Panc1 (cell line): Measurements from ENCODE around the gene MPPED1. TPM values are rescaled to one million over a fixed set of nuclear protein-coding genes. Genes with fewer than 3 reads are reported as not detected.

Experiments used
- ATAC-seq: fragments of 200-7000 bp; cut with Tn5 transposase; 2 replicates; pipeline ENCODE4 v1.9.1; 2020; ENCODE audit warnings: mild to moderate bottlenecking, moderate library complexity
- BruUV-seq: library from RNA; stranded (reverse); fragments of 400-500 nt; replicated peaks from 2 replicates; lab custom pipeline; 2021; lab: Mats Ljungman, UMichigan
- CTCF ChIA-PET: fragments of 300-600 bp; sonication (Branson Sonifier 250); formaldehyde crosslinking; loops from one replicate; lab custom pipeline; 2022; ENCODE audit warnings: antibody characterized with exemption; lab: Charles Lee
- POLR2A ChIA-PET: fragments of 300-600 bp; sonication (Branson Sonifier 250); formaldehyde crosslinking; loops from one replicate; lab custom pipeline; 2022; ENCODE audit warnings: antibody characterized with exemption; lab: Charles Lee
- DNase-seq: peaks from one replicate; pipeline ENCODE4 v3.0.0-alpha.2; 2010; ENCODE audit warnings: low read depth, low spot score
- H3K27ac ChIP-seq: 2 replicates; pipeline ENCODE4 v1.5.1; 2011; ENCODE audit warnings: mild to moderate bottlenecking, low read length, inconsistent platforms
- H3K27me3 ChIP-seq: fragments of 200-500 bp; sonication (Bioruptor generic); 2 replicates; pipeline ENCODE4 v1.6.0; 2014; ENCODE audit warnings: low read length, inconsistent platforms; ENCODE audit not compliant: control insufficient read depth, insufficient read depth
- H3K36me3 ChIP-seq: fragments of 200-500 bp; sonication (Bioruptor generic); 2 replicates; pipeline ENCODE4 v1.5.1; 2014; ENCODE audit warnings: inconsistent platforms, mild to moderate bottlenecking, low read length, moderate library complexity; ENCODE audit not compliant: control insufficient read depth, insufficient read depth
- H3K4me1 ChIP-seq: 2 replicates; pipeline ENCODE4 v1.5.1; 2011; ENCODE audit warnings: inconsistent platforms, mild to moderate bottlenecking, low read length, moderate library complexity; ENCODE audit not compliant: control insufficient read depth, insufficient read depth
- H3K4me3 ChIP-seq, 2 experiments: 2 replicates each; pipeline ENCODE4 v1.5.1; 2011 to 2012; ENCODE audit warnings: low read depth in 2 of 2, low read length in 2 of 2, mild to moderate bottlenecking in 2 of 2, inconsistent platforms in 1 of 2, moderate library complexity in 1 of 2
- H3K9me3 ChIP-seq: fragments of 200-500 bp; sonication (Bioruptor generic); 2 replicates; pipeline ENCODE4 v1.5.1; 2014; ENCODE audit warnings: low read depth, mild to moderate bottlenecking, inconsistent platforms, low read length, moderate library complexity; ENCODE audit not compliant: control insufficient read depth, insufficient read depth
- CTCF ChIP-seq: fragments of 450-650 bp; IDR thresholded peaks from 2 replicates; pipeline ENCODE4 v1.5.1; 2017; ENCODE audit warnings: mild to moderate bottlenecking
- REST ChIP-seq, 2 experiments: IDR thresholded peaks; 2 replicates each; pipeline ENCODE4 v1.6.1; 2011 to 2012; ENCODE audit warnings: low read depth in 2 of 2, control low read depth in 1 of 2, low read length in 1 of 2, mild to moderate bottlenecking in 1 of 2, moderate library complexity in 1 of 2; ENCODE audit not compliant: insufficient read depth in 1 of 2
- SIN3A ChIP-seq: IDR thresholded peaks from 2 replicates; pipeline ENCODE4 v1.6.1; 2012; ENCODE audit warnings: low read depth, mild to moderate bottlenecking, low read length, moderate library complexity, borderline replicate concordance; ENCODE audit not compliant: insufficient read depth
- TCF7L2 ChIP-seq: IDR thresholded peaks from 2 replicates; pipeline ENCODE4 v1.6.1; 2011; ENCODE audit warnings: mild to moderate bottlenecking, low read depth, low read length, inconsistent platforms
- in situ Hi-C: cut with HindIII; loops from 2 replicates; pipeline ENCODE4 v1.10.0; 2016; ENCODE audit warnings: low sequenced_read_pairs, low pct_unique_long_range_greater_than_20kb
- intact Hi-C: fragments of 100-400 bp; cut with micrococcal nuclease; formaldehyde crosslinking; loops from one replicate; pipeline ENCODE4 v1.10.0; 2022; ENCODE audit not compliant: unreplicated experiment
- total RNA-seq: library from RNA; stranded (reverse); gene quantifications from one replicate; pipeline ENCODE4 v1.2.1, GENCODE V29; 2021; ENCODE audit not compliant: unreplicated experiment

Gene MPPED1
- total RNA-seq, 1 experiment from 2014 or later: not detected

GRCh38 chr22:43555561-43556515 is 144.0 kb downstream of the MPPED1 start:
- intact Hi-C loops: no loop called here
- ChIA-PET POLR2A (interaction anchor here (0.6 kb wide), 1 partner anchor 124 kb away, joined by 3 read pairs; no protein-coding TSS in a partner anchor), CTCF (no interaction called here)

More at GRCh38 chr22:43555561-43556515, 144.0 kb downstream of the MPPED1 start:
- H3K9me3 ChIP-seq: peaks cover 3% of the 10 kb centered on the region; the same call in 1 of the 2 replicates
- ATAC-seq (no peak), DNase-seq (no peak)
- H3K36me3 ChIP-seq: no peaks in the 10 kb centered on the region
- no TSS peak for BruUV-seq
- in situ Hi-C loops: no loop called here
- TF ChIP-seq TCF7L2 (no peak), REST (IDR thresholded peaks at IDR 0.05; ENCODE audit: insufficient read depth in 1 of 2, low read depth in 2 of 2, low read length in 1 of 2) (peak; percentile 11 to 40; a peak in 2 of 4 replicates), SIN3A (no peak), CTCF (no peak)
- H3K27ac ChIP-seq: no peak overlapping the region
- H3K4me3 ChIP-seq: no peak overlapping the region
- H3K4me1 ChIP-seq: no peaks in the 10 kb centered on the region
- H3K27me3 ChIP-seq: no peaks in the 10 kb centered on the region

Other genes with a start within 250 kb of the MPPED1 start
- 26.3 TPM for gene TTLL12, start 224.9 kb upstream of the MPPED1 start, total RNA-seq
- not detected for gene SCUBE1, start 68.6 kb upstream of the MPPED1 start, total RNA-seq